HCT116 (cell line): Measurements from ENCODE around the gene RPLP1. TPM values are rescaled to one million over a fixed set of nuclear protein-coding genes. Genes with fewer than 3 reads are reported as not detected.

ENCODE experiments used
- ATAC-seq: fragments of 200-7000 bp; cut with Tn5 transposase; 2 replicates; pipeline ENCODE4 v1.9.1; 2020; ENCODE audit warnings: mild to moderate bottlenecking, moderate library complexity
- BruUV-seq: library from RNA; stranded (reverse); fragments of 400-500 nt; replicated peaks from 2 replicates; lab custom pipeline; 2021; lab: Mats Ljungman, UMichigan
- CTCF ChIA-PET: fragments of 300-600 bp; sonication (Branson Sonifier 250); formaldehyde crosslinking; loops from one replicate; lab custom pipeline; 2021; ENCODE audit warnings: antibody characterized with exemption; lab: Charles Lee
- POLR2A ChIA-PET: fragments of 300-600, 350-600 bp; sonication (Branson Sonifier 250); formaldehyde crosslinking; loops from one replicate; lab custom pipeline; 2021; ENCODE audit warnings: antibody characterized with exemption; lab: Charles Lee
- RAD21 ChIA-PET, 2 experiments: fragments of 300-600 bp; sonication (Branson Sonifier 250); formaldehyde crosslinking; loops; one replicate each; lab custom pipeline; 2023; ENCODE audit warnings: low total read pairs in 2 of 2; ENCODE audit not compliant: uncharacterized antibody in 2 of 2, unreplicated experiment in 2 of 2, low non-redundant PET in 1 of 2; lab: Charles Lee
- DNase-seq: peaks from one replicate; pipeline ENCODE4 v3.0.0-alpha.2; 2010; ENCODE audit warnings: low read depth, low spot score
- H2AFZ ChIP-seq: fragments of 200-600 bp; shearing (Covaris generic), sonication (generic); 2 replicates; pipeline ENCODE4 v1.6.1; 2017; ENCODE audit warnings: low read depth, mixed run types, mixed read lengths, antibody characterized with exemption, low read length; ENCODE audit not compliant: poor library complexity, severe bottlenecking
- H3K27ac ChIP-seq: 2 replicates; pipeline ENCODE4 v1.5.1; 2012; ENCODE audit warnings: low read depth, low read length
- H3K27me3 ChIP-seq: fragments of 200-600 bp; sonication (generic); 2 replicates; pipeline ENCODE4 v1.6.1; 2016; ENCODE audit warnings: mixed run types, low read length, mixed read lengths; ENCODE audit not compliant: insufficient read depth
- H3K36me3 ChIP-seq, 2 experiments: fragments of 200-500 bp in 1 of 2; fragments of 200-600 bp in 1 of 2; sonication (Bioruptor generic) in 1 of 2; sonication (generic) in 1 of 2; 2 replicates each; pipeline versions ENCODE4 v1.5.1 to v1.6.1; 2014 to 2016; ENCODE audit warnings: low read length in 2 of 2, inconsistent platforms in 1 of 2, mixed read lengths in 1 of 2, mixed run types in 1 of 2; ENCODE audit not compliant: insufficient read depth in 2 of 2, control insufficient read depth in 1 of 2
- H3K4me1 ChIP-seq, 2 experiments: fragments of 200-600 bp in 1 of 2; sonication (generic) in 1 of 2; 2 replicates each; pipeline versions ENCODE4 v1.5.1 to v1.6.1; 2012 to 2017; ENCODE audit warnings: low read length in 2 of 2, inconsistent platforms in 1 of 2, mild to moderate bottlenecking in 1 of 2, mixed read lengths in 1 of 2, mixed run types in 1 of 2, moderate library complexity in 1 of 2; ENCODE audit not compliant: insufficient read depth in 2 of 2, control insufficient read depth in 1 of 2
- H3K4me2 ChIP-seq: fragments of 200-600 bp; sonication (generic); 2 replicates; pipeline ENCODE4 v1.6.1; 2017; ENCODE audit warnings: mixed run types, low read length, mixed read lengths
- H3K4me3 ChIP-seq, 2 experiments: fragments of 200-600 bp in 1 of 2; sonication (generic) in 1 of 2; replicated peaks in 1 of 2; 2 replicates each; pipeline ENCODE4 v1.5.1; 2011 to 2016; ENCODE audit warnings: low read length in 2 of 2, control low read depth in 1 of 2, low read depth in 1 of 2, mild to moderate bottlenecking in 1 of 2, mixed read lengths in 1 of 2, mixed run types in 1 of 2
- H3K79me2 ChIP-seq: fragments of 200-600 bp; sonication (generic); 2 replicates; pipeline ENCODE4 v1.6.1; 2017; ENCODE audit warnings: mild to moderate bottlenecking, mixed run types, low read length, moderate library complexity, mixed read lengths; ENCODE audit not compliant: insufficient read depth
- H3K9ac ChIP-seq: fragments of 200-600 bp; sonication (generic); 2 replicates; pipeline ENCODE4 v1.6.1; 2016; ENCODE audit warnings: low read length, mixed read lengths
- H3K9me2 ChIP-seq: fragments of 200-600 bp; sonication (generic), shearing (Covaris generic); 2 replicates; pipeline ENCODE4 v1.6.1; 2017; ENCODE audit warnings: mixed run types, mild to moderate bottlenecking, moderate library complexity; ENCODE audit not compliant: insufficient read depth
- H3K9me3 ChIP-seq, 2 experiments: fragments of 200-500 bp in 1 of 2; fragments of 200-600 bp in 1 of 2; sonication (Bioruptor generic) in 1 of 2; sonication (generic) in 1 of 2; 2 replicates each; pipeline ENCODE4 v1.6.1; 2014 to 2017; ENCODE audit warnings: low read length in 2 of 2, mixed read lengths in 2 of 2, inconsistent platforms in 1 of 2, low read depth in 1 of 2, mild to moderate bottlenecking in 1 of 2, mixed run types in 1 of 2, moderate library complexity in 1 of 2; ENCODE audit not compliant: control insufficient read depth in 1 of 2, insufficient read depth in 1 of 2
- H4K20me1 ChIP-seq: fragments of 200-600 bp; sonication (generic), shearing (Covaris generic); 2 replicates; pipeline ENCODE4 v1.6.1; 2017; ENCODE audit warnings: mixed run types, mild to moderate bottlenecking, moderate library complexity; ENCODE audit not compliant: insufficient read depth
- EGR1 ChIP-seq: IDR thresholded peaks from 2 replicates; pipeline ENCODE4 v1.6.1; 2012; ENCODE audit warnings: low read depth
- FOSL1 ChIP-seq: IDR thresholded peaks from 2 replicates; pipeline ENCODE4 v1.6.1; 2012; ENCODE audit warnings: low read depth
- intact Hi-C: fragments of 100-400 bp; cut with micrococcal nuclease; formaldehyde crosslinking; loops from 2 replicates; pipeline ENCODE4 v1.10.0; 2022
- total RNA-seq: library from RNA; stranded (reverse); gene quantifications from one replicate; pipeline ENCODE4 v1.2.1, GENCODE V29; 2021; ENCODE audit not compliant: unreplicated experiment
- TF ChIP-seq, protein P1 (sequence below): IDR thresholded peaks from 2 replicates; pipeline ENCODE4 v1.6.1; 2012; ENCODE audit warnings: low read depth

RPLP1 gene
- total RNA-seq, 1 experiment from 2014 or later = 3,138 TPM

DNA sequence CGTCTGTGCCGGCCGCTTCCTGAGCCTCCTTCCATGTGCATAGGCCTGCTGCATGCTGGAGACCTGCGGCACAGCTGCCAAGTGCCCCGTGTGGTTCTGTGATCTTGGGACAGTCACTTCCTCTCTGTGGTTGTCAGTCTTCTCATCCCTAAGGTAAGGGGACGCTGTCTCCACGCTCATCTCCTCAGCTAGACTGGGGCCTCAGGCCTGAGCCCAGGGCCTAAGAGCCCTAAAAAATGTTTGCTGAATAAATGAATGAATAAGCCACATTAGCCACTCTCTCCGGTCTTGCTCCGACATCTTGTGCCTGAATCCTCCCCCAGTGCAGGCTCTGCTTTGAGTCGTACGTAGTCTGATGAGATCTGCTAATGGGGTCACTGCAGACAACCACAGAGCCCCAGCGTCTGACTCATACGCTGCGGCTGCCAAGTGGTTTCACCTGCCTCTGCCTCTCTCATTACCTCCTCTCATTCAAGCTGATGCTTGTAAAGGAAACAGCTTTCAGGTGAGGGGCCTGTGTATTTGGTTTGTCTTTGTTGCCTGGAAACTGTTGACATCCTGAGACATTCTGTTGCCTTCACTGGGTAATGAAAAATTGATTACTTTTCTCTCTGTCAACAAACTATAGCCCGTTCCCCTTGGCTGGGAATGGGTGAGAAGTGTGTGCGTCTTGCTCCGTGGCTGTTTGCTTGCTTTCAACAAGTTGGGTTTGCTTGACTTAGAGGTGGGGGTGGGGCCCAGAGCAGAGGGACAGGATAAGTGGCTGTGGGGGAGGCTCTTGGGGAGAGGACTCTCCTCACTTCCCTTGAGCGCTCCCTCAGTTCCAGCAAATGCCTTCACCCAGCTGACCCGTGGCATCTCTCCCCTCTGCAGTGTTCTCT is 15.9 kb downstream of the RPLP1 start:
- no peak overlapping the region for H3K9ac ChIP-seq
- ATAC-seq = peak; percentile 56
- peak overlapping the region; percentile 51; the same call in 1 of the 2 replicates for H3K4me2 ChIP-seq
- no peaks in the 10 kb centered on the region for H3K36me3 ChIP-seq
- no peaks in the 10 kb centered on the region for H3K9me3 ChIP-seq
- no TSS peak for BruUV-seq
- ChIA-PET POLR2A (no interaction called here), RAD21 (no interaction called here), CTCF (interaction anchor here (1.8 to 5.0 kb wide), 2 partner anchors 9 to 409 kb away, joined by 5 to 19 read pairs; no protein-coding TSS in a partner anchor)
- H3K27ac ChIP-seq = no peak overlapping the region
- no peak for DNase-seq
- H2AFZ ChIP-seq = no peak overlapping the region
- H3K79me2 ChIP-seq = no peaks in the 10 kb centered on the region
- H3K27me3 ChIP-seq = no peaks in the 10 kb centered on the region
- H3K4me1 ChIP-seq = peaks cover 0 to 34% of the 10 kb centered on the region in 2 experiments; a peak in 3 of 4 replicates
- H4K20me1 ChIP-seq = no peaks in the 10 kb centered on the region
- intact Hi-C loops = no loop called here
- TF ChIP-seq FOSL1 (0 out of 2 replicates have a peak, but pooled peaks have one; percentile 22), EGR1 (no peak)
- TF ChIP-seq, protein P1, sequence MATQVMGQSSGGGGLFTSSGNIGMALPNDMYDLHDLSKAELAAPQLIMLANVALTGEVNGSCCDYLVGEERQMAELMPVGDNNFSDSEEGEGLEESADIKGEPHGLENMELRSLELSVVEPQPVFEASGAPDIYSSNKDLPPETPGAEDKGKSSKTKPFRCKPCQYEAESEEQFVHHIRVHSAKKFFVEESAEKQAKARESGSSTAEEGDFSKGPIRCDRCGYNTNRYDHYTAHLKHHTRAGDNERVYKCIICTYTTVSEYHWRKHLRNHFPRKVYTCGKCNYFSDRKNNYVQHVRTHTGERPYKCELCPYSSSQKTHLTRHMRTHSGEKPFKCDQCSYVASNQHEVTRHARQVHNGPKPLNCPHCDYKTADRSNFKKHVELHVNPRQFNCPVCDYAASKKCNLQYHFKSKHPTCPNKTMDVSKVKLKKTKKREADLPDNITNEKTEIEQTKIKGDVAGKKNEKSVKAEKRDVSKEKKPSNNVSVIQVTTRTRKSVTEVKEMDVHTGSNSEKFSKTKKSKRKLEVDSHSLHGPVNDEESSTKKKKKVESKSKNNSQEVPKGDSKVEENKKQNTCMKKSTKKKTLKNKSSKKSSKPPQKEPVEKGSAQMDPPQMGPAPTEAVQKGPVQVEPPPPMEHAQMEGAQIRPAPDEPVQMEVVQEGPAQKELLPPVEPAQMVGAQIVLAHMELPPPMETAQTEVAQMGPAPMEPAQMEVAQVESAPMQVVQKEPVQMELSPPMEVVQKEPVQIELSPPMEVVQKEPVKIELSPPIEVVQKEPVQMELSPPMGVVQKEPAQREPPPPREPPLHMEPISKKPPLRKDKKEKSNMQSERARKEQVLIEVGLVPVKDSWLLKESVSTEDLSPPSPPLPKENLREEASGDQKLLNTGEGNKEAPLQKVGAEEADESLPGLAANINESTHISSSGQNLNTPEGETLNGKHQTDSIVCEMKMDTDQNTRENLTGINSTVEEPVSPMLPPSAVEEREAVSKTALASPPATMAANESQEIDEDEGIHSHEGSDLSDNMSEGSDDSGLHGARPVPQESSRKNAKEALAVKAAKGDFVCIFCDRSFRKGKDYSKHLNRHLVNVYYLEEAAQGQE = no peak
- H3K4me3 ChIP-seq = no peak overlapping the region
- no peaks in the 10 kb centered on the region for H3K9me2 ChIP-seq
